ENCODE results near the gene SORCS1.

DNA sequence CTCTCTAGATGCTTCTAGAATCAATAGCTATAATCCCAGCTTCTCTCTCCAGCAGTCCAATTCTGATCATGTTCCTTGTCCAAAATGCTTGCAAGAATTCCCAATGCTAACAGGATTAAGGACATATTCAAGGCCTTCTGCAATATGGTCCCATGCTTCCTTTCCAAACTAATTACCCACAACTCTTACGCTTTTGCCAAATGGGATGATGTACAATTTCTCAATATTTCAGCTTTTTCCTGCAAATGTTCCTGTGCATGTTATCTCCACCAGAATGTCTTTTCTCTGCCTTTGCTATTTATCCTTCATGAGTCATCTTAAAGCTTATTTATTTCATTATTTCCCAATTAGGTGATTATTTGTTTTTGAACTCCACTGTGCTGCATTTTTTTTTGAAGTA is 556.4 kb downstream of the SORCS1 start:
- TF ChIP-seq, protein P1, sequence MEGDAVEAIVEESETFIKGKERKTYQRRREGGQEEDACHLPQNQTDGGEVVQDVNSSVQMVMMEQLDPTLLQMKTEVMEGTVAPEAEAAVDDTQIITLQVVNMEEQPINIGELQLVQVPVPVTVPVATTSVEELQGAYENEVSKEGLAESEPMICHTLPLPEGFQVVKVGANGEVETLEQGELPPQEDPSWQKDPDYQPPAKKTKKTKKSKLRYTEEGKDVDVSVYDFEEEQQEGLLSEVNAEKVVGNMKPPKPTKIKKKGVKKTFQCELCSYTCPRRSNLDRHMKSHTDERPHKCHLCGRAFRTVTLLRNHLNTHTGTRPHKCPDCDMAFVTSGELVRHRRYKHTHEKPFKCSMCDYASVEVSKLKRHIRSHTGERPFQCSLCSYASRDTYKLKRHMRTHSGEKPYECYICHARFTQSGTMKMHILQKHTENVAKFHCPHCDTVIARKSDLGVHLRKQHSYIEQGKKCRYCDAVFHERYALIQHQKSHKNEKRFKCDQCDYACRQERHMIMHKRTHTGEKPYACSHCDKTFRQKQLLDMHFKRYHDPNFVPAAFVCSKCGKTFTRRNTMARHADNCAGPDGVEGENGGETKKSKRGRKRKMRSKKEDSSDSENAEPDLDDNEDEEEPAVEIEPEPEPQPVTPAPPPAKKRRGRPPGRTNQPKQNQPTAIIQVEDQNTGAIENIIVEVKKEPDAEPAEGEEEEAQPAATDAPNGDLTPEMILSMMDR (IDR thresholded peaks at IDR 0.05): no peak
- no peak for TF ChIP-seq POLR2A (IDR thresholded peaks at IDR 0.05)

All from thyroid gland (tissue), 4 donors.